IPS DF 19.7 (cell line): Measurements from ENCODE around the gene KRTAP21-1.
"Not testable (repeated sequence)": the region's sequence is repeated elsewhere in the genome, so short reads cannot be mapped to it uniquely, and the experiment has no call there.

Experiments
- DNase-seq: peaks from one replicate; pipeline ENCODE4 v3.0.0-alpha.2; 2013; ENCODE audit warnings: low read depth, low spot score

Gene KRTAP21-1

DNA sequence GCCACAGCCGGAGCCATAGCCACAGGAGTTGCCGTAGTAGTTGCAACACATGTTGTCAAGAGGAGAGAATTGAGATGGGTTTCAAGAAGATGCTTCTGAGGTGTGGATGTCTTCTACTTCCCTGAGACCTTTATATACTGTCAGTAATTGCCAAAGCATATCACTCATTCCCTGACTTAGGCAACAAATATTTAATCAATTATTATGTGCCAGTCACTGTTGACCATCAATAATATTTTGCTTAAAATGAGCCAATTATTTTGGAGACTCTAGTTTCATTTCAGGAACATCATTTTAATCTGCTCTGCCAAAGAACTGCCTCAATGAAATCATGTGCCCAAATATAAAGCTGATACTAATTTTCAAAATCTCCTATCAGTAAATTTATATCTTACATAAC is at the start of gene KRTAP21-1:
KRTAP21-1 (minus strand) TSS at position 101 of the 400 bp plus-strand sequence; CDS start at position 51, 50 bp downstream.
- not testable (repeated sequence) for DNase-seq

DNA sequence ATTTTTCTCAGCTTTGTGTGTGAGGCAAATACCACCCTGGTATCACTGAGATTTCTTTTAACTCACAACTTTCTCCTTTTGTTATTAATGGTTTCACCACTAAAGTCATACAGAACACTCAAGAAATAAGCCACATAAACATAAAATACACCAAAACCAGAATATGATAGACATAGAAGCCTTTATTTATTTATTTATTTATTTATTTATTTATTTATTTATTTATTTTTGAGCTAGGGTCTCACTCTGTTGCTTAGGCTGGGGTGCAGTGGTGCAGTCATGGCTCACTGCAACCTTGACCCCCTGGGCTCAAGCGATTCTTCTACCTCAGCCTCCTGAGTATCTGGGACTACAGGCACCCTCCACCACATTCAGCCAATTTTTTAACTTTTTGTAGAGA is 45.4 kb upstream of the KRTAP21-1 start:
- no peak for DNase-seq

DNA sequence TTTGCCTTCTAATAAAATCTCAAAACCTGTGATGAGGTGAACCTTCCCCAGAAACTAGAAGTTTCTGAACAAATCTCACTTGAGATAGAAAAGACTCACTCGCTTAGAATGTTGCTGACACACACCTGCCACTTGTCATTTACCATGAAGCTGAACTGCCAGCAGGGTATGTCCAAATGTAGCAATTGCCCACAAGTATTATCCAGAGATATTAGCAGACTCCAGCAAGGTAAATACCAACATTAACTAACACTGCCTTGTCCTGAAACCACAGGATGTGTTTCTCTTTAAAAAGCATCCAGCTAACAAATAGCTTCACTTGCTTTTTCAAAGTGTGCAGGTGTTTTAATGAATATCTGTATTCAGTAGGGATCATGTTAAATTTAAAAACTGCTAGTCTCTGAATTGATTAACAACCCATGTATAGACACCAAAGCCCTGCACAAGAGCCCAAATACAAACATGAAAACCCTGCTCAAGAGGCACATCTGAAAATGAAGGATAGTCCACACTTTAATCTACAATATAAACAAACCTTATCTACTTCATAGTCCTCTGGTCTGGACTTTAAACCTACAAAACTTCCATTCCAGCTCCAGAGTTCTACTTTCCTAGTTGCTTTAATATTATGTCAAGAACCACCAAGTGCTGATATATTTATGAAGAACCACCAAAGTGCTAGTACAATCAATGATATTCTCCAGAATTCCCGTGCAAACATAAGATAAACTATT is 38.5 kb upstream of the KRTAP21-1 start:
- no peak for DNase-seq

DNA sequence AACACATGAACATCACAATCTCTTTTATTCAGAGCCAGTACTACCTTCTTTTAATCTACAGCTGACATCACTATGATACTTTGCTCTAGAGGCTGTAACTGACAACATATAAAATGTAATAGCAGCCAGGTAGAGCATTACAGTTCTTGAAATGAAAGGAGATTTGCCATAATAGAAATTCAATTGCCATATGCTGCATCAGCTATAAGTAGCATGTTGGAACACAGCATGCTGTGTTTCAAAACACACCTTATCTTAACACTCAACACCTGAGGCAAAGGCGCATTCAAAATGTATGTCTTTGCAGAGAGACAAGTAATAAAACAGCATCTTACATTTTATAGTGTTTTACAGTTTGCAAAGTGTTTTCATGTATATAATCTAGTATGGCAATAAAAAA is 24.0 kb upstream of the KRTAP21-1 start:
- no peak for DNase-seq

DNA sequence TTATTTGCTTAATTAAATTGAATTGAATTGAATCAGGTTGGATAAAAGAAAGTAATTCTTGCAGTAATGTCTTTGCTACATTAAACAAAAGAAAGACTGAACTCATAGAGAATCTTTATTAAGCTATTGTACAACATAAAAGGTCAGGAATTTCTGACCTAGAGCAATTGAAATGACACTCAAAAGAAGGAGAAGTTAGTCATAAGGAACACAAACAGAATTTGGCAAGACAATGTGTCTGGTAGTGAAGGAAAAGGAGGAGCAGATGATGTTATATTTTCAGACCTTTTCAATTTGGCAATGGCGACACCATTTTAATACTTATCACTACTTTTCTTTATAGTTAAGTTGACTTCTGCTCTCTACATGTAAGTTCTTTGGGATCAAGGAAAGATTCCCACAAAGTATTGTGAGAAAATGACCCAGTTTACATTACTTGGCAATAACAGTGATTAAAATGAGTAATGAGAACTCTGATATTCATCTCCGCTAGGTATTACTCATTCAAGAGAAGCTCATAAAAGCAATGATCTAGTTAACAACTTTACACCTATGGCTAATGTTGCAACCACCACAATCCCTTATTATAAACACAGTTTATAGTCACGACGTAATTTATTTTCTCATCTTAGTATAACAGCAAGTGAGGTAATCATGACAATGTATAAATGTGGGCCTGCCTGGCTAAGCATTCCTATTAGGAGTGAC is 14.7 kb upstream of the KRTAP21-1 start:
- no peak for DNase-seq

DNA sequence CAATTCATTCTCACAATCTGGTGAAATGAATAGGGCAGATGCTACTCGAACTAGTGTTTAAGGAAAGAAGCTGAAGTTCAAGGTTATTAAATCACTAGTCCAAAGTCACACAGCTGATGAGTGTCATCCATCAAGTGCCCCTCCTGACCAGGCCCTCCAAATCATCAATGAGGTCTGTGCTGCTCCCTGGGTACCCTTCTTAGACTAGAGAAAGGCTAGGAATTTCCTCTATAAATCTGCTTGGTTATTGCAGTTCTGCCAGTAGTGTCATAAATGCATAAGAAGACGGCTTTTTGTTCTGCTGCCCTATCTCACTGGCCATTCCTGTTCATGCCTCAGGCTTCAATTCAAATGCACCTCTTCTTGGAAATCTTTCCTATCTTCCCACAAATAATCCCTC is 5.5 kb upstream of the KRTAP21-1 start:
- no peak for DNase-seq

DNA sequence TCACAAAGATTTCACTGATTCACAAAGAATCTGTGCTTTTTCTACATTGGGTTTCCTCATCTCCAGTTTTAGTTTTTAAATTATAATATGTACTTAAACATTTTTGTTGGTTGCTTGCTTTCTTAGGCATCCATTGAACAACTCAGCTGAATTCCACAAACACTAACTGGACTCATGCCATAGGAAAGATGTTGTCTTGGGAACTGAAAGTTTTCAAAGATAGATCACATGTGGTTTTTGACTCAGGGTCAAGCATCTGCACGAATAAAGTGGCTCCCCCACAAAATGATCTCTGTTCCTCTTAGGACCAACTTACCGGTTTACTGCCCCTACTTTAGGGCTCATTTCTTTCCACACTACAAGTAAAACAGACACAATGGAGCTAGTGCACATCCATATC is 3.1 kb upstream of the KRTAP21-1 start:
- DNase-seq = no peak

DNA sequence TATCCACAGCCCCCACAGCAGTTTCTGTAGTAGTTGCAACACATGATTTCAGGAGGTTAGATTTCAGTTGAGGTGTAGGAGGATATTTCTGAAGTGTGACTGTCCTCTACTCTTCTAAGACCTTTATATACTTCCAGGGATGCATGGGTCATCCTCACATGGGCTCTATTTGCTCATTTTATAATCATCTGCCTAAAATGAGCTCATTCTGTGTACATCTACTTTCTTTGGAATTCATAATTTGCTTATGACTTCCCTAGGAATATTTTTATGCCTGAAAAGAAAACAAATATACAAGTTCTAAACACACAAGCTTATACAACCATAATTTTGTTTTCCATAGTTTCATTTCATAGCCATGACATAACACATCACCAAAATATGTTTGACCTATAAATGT is 8.1 kb downstream of the KRTAP21-1 start, which contains the start of gene KRTAP21-2:
KRTAP21-2 (minus strand) TSS at position 101 of the 400 bp plus-strand sequence; CDS start at position 44, 57 bp downstream.
- no peak for DNase-seq

DNA sequence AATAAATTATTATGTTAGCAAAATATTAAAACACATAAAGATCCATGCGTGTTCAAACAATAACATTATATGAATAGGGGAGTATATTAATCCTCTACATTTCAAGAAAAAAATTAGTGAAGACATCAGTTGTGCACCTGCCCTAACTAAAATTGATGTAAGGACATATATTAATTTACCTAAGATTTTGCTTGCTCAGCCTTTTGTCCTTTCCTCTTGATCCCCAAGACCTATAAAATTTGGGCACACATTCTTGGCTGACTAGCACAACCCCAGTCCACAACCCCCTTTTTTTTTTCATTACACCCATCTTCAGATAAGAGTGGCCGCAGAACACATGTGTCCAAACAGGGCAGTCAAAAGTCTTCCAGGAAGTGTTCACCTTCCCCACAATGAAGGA is 14.8 kb downstream of the KRTAP21-1 start:
- DNase-seq = no peak

DNA sequence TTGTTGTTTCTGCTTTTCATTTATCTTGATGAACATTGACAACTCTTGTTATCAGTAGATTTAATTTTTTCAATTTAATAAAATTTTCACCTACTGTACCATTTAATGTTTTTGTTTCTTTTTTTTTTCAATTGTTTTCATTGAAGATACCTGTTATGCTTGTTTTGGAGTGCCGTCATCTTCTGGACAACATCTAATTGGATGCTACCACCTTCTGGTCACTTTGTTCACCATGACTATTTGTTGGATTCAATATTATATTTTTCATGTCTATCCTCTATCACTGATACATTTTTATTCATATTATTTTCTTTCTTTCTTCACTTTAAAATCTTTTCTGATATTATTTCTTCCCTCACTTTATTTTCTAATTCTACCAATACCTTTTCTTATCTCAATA is 22.2 kb downstream of the KRTAP21-1 start:
- DNase-seq = no peak

DNA sequence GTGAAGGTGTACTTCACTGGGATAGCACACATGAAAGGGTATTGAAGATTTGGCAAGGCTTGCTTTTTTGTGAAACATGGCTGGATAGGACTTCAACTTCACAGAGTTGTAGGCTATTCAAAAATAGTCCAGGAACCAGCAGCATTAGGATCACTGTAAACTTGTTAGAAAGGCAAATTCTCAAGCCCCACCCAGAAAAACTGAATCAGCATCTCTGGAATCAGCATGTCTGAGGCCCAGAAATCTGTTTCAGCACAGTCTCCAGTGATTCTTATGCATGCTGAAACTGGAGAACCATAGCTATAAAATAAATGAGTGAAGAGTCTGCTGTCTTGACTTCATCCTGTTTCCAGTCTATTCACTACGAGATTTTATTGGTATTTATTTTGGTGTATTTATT is 28.5 kb downstream of the KRTAP21-1 start:
- no peak for DNase-seq

DNA sequence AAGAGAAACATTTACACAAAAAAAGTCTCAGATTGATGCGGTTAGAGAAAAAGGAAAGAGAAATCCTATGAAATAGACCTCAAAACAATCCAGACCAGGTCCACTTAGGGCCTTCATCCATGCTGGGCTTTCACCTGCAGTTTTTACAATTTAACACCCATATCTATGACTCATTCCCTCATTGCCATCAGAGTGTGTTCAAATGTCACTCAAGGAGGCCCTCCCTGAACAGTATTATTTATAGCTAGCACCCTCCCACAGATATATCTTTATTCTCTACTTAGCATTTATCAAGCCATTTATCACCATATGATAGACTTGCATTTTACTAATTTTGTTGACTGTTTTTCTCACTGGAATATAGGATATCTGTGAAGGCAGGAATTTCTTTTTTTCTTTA is 35.8 kb downstream of the KRTAP21-1 start:
- DNase-seq = no peak

DNA sequence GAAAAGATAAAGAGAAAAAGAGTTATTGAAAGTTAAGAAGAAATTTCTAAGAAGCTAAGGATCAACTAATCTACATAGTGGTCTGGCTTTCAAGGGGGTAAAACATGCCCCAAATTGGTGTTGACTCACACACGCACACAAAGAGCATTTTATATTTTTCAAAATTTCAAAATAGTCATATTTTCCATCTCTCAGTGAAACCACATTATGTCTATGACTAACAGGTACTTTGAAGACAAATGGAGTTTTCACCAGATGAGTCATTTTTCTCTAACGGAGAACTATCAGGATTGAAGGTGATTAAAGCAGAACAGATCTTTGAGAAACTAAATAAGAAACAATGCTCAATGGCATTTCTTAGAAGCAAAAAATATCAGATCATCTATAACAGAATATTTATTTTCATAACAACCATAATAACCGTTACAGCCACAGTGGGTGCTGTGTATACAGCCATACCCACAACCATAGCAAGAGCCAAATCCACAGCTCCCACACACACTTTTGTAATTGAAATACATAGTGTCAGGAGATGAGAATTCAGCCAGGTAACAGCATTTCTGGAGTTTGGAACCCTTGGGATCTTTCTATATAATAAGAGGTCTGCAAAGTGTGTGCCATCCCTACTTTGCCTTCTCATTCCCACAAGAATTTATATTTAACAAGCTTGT is 36.9 kb downstream of the KRTAP21-1 start, which contains the start of gene KRTAP21-3:
KRTAP21-3 (minus strand) TSS at position 539 of the 671 bp plus-strand sequence; CDS start at position 521, 18 bp downstream.
- no peak for DNase-seq

DNA sequence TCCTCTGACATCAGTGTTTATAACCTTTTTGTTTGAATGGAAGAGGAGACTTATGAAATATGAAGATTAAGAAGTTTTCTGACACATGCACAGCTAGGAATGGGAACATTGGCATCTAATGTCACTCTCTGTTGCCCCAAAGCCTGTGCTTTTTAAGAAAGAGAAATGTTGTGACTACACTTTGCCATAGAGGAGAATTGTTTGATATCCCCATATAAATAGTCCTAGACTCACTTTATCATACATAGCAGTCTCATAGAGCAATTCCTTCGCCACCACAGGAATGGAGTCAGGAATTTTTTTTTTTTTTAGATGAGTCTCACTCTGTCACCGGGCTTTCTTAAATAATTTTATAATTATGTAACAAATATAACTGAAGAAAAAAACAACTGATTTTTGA is 38.1 kb downstream of the KRTAP21-1 start:
- no peak for DNase-seq

DNA sequence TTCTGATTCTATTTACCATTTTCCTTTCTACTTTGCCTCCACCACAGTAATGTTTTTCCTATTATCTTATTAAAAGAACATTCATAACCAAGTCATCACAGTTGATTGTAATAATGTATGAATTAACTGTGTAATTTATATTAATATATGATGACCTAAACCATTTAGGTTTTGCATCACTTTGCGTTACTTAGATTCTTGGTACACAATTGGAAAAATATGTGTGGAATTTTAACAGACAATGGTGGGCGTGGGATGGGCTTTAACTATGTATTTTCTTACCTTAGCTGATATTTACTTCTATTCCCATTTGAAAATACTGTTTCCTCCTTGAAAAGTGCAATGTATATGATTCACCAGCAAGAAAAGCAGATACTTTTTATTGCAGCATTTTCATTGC is 40.3 kb downstream of the KRTAP21-1 start:
- DNase-seq = no peak

DNA sequence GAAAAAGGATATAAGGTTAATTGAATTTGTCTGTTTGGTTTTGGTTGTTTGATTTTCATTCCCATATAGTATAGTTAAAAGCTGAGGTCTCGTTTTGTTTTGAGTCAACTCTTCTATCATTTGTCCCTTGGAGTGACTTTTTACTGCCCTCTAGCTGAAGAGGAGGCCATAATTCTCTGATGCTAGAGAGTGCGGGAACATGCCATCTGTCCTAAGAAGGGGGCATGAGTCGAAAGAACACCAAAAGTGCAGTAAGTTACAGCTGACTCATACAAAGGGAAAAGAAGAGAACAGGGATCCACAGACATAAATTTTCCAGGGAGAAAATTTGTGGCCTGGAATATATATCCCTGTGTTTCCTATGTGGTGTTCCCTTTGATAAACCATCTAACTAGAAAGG is 40.8 kb downstream of the KRTAP21-1 start:
- no peak for DNase-seq

DNA sequence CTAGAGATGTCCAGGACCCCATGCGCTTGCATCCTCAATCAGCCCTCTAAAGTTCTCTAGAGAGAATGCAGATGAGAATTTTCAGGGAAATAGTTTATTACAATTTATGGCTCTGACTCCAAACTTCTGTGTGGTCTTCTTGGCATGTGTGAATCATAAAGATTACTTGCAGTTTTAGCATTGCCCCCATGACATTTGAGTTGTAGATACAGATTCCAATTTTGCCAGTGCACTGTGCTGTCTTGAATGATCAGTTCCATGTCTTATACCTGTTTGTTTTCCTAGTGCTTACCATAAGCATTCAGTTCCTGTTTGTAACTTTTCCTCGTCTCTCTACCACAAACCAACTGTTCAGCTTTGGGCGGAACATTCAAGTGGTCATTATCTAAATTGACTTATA is 41.5 kb downstream of the KRTAP21-1 start:
- no peak for DNase-seq

DNA sequence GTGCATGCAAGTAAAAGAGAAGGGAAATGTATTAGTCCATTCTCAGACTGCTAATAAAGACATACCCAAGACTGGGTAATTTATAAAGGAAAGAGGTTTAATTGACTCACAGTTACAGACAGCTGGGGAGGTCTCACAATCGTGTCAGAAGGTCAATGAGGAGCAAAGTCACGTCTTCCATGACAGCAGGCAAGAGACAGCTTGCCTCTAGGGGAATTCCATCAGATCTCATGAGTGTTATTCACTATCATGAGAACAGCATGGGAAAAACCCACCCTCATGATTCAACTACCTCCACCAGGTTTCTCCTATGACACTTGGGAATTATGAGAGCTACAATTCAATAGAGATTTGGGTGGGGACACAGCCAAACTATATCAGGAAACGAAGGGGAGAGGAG is 44.7 kb downstream of the KRTAP21-1 start:
- no peak for DNase-seq

DNA sequence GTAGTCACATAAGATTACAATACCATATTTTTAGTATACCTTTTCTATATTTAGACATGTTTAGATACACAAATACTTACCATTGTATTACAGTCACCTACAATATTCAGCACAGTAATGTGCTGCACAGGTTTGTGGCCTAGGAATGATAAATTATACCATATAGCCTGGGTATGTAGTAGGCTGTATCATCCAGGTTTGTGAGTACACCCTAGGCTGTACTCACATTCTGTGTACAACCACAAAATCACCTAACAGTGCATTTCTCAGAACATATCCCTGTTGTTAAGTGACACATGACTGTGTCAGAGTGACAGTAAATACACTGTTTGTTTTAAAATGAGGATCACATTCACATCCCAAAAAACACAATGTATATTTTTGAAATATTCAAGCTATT is 47.8 kb downstream of the KRTAP21-1 start:
- DNase-seq = no peak
